ENCODE data around the gene CDK5RAP3.
"Not testable (repeated sequence)": the region's sequence is repeated elsewhere in the genome, so short reads cannot be mapped to it uniquely, and the experiment has no call there.

The CDK5RAP3 gene

DNA sequence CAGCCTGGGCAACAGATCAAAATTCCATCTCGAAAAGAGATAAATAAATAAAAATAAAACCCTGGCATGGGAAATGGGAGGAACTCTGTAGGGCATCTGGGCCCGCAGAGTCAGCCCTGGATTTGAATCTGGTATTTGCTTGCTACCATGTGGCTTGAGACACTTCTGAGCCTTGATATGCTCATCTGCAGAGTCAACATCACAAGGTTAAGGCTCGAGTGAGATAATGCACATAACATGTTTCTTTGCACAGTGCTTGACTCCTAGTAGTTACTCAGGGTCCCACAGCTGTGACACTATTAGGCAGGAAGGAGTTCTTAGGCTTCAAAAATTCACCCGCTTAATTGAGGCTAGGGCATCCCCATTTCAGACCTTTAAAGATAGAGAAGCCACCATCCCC lies 21.3 kb downstream of the CDK5RAP3 start:
- Histone ChIP-seq H3K4me1 (ENCODE audit: control insufficient read depth, insufficient read depth, low read length) (peaks cover 50% of the 10 kb centered on the region), H3K27me3 (ENCODE audit: control insufficient read depth, insufficient read depth, low read length) (no peaks in the 10 kb centered on the region), H3K9ac (ENCODE audit: low read length) (no peak overlapping the region), H3K36me3 (ENCODE audit: control insufficient read depth, insufficient read depth, low read length) (no peaks in the 10 kb centered on the region), H3K27ac (ENCODE audit: low read depth, low read length) (no peak overlapping the region), H3K4me3 (ENCODE audit: low read depth, low read length) (no peak overlapping the region), H3K9me3 (ENCODE audit: control insufficient read depth, insufficient read depth, low read depth, low read length) (no peaks in the 10 kb centered on the region)

DNA sequence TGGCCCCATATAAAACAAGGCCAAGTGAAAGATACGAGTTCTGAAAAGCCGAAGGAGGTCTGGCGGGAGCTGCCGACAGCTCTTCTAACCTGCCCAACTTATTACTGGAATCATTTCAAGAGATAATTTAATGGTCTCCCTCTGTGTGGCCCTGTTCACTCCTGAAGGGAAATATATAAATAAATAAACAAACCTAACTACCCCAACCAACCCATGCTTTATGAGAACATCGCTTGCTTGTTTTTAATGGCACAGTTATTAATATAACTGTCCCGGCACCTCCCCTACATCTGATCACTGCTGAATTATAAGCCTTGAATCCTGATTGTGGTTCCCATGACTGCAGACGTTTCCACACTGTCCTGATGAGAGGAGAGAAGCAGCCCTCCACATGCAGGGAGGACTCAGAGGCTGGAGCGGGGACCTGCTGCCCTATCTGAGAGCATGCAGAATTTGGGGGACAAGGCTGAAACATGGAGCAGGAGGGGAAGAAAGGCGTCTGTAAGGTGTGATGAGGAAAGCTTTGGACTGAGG lies 22.2 kb downstream of the CDK5RAP3 start:
- Histone ChIP-seq H3K36me3 (ENCODE audit: control insufficient read depth, insufficient read depth, low read length) (no peaks in the 10 kb centered on the region), H3K9ac (ENCODE audit: low read length) (no peak overlapping the region), H3K9me3 (ENCODE audit: control insufficient read depth, insufficient read depth, low read depth, low read length) (no peaks in the 10 kb centered on the region), H3K4me1 (ENCODE audit: control insufficient read depth, insufficient read depth, low read length) (peaks cover 41% of the 10 kb centered on the region), H3K27me3 (ENCODE audit: control insufficient read depth, insufficient read depth, low read length) (no peaks in the 10 kb centered on the region), H3K4me3 (ENCODE audit: low read depth, low read length) (no peak overlapping the region), H3K27ac (ENCODE audit: low read depth, low read length) (no peak overlapping the region)

DNA sequence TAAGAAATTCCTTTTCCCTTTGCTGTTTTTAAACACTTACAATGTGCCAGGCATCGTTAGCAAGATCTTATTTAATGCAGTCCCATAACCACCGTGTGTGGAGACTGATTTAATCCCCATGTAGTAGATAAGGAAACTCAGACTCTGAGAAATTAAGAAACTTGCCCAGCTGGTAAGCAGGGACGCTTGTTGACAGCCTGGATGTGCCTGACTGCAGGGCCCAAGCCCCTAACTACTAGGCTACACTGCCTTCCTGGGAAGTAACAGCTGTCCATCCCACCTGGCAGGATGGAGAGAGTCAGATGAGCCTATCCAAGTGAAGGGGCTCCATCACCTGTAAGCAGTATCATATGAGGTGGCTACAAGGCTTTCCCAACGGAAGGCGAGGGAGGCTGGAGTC lies 23.1 kb downstream of the CDK5RAP3 start:
- Histone ChIP-seq H3K9me3 (ENCODE audit: control insufficient read depth, insufficient read depth, low read depth, low read length) (no peaks in the 10 kb centered on the region), H3K4me3 (ENCODE audit: low read depth, low read length) (no peak overlapping the region), H3K27me3 (ENCODE audit: control insufficient read depth, insufficient read depth, low read length) (no peaks in the 10 kb centered on the region), H3K27ac (ENCODE audit: low read depth, low read length) (no peak overlapping the region), H3K36me3 (ENCODE audit: control insufficient read depth, insufficient read depth, low read length) (no peaks in the 10 kb centered on the region), H3K9ac (ENCODE audit: low read length) (no peak overlapping the region), H3K4me1 (ENCODE audit: control insufficient read depth, insufficient read depth, low read length) (peaks cover 41% of the 10 kb centered on the region)

DNA sequence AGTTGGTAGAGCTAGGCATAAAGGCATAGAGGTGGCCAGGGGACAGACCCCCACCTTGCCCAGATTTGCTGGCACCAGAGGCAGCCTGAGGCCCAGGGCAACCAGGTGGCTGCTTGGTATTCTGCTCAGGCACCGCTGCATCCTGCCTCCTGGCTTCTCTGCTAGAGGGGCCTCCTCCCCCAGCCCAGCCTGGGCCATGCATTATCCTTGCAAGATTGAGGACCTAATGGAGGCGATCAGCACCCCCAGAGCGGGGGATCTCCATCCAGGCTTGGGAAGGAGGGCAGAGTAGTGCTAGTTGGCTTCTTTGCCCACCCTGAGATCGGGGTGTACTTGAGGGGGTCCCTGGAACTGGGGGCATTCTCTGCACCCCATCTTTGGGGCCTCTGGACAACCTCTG lies 23.8 kb downstream of the CDK5RAP3 start:
- H3K27me3 ChIP-seq (ENCODE audit: control insufficient read depth, insufficient read depth, low read length) = no peaks in the 10 kb centered on the region
- no peak overlapping the region for H3K27ac ChIP-seq (ENCODE audit: low read depth, low read length)
- H3K9me3 ChIP-seq (ENCODE audit: control insufficient read depth, insufficient read depth, low read depth, low read length) = no peaks in the 10 kb centered on the region
- no peaks in the 10 kb centered on the region for H3K36me3 ChIP-seq (ENCODE audit: control insufficient read depth, insufficient read depth, low read length)
- H3K4me1 ChIP-seq (ENCODE audit: control insufficient read depth, insufficient read depth, low read length) = peaks cover 41% of the 10 kb centered on the region
- H3K4me3 ChIP-seq (ENCODE audit: low read depth, low read length) = no peak overlapping the region
- no peak overlapping the region for H3K9ac ChIP-seq (ENCODE audit: low read length)

DNA sequence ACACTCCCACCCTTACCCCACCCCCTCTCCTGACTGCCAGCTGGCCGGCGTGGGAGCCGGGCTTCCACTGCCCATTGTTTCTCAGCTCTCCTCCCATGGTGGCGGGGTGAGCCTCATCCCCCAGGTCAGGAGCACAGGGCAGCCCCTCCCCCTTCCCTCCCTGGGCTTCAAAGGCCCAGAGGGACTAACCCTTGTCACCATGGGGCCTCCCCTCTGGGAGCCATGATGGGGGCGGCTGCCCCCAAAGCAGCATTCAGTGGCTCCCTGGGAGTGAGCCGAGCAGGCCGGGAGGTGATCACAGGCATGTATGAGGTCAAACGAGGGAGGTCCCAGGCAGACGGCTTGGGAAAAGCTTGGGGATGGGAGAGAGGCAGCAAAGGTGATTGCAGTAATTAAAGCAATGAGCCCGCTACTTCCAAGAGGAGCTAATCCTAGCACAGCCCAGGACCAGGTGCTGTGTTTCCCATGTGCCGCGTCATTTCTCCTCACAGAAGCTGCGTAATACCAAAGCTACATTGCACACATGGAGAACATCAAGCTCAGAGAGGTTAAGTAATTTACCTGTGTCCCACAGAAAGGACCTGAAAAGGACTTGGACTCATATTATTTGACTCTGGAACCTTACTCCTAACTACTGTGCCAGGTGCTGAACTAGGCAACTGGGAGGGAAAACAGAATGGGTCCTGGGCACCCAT lies 24.5 kb downstream of the CDK5RAP3 start:
- no peaks in the 10 kb centered on the region for H3K9me3 ChIP-seq (ENCODE audit: control insufficient read depth, insufficient read depth, low read depth, low read length)
- no peaks in the 10 kb centered on the region for H3K36me3 ChIP-seq (ENCODE audit: control insufficient read depth, insufficient read depth, low read length)
- H3K27ac ChIP-seq (ENCODE audit: low read depth, low read length) = no peak overlapping the region
- H3K27me3 ChIP-seq (ENCODE audit: control insufficient read depth, insufficient read depth, low read length) = no peaks in the 10 kb centered on the region
- H3K4me1 ChIP-seq (ENCODE audit: control insufficient read depth, insufficient read depth, low read length) = peaks cover 46% of the 10 kb centered on the region
- no peak overlapping the region for H3K9ac ChIP-seq (ENCODE audit: low read length)
- no peak overlapping the region for H3K4me3 ChIP-seq (ENCODE audit: low read depth, low read length)

DNA sequence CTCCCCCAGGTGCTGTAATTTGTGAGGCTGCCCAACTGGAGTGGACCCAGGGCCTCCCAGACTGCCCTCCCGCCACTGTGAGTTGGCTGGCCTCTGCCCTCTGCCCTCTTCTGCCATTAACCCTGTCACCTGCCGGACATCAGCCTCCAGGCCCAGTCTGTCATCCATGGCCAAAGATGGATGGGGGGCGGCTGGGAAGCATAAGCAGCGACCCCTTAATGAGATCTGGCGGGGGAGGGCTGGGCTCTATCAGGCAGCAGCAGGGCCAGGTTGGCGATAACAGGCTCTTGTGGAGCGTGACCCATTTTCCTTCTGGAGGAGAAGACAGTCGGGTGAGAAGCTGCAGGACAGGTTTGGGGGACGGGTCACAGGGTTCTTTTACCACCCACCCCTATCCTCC lies 25.3 kb downstream of the CDK5RAP3 start:
- no peak overlapping the region for H3K27ac ChIP-seq (ENCODE audit: low read depth, low read length)
- H3K4me3 ChIP-seq (ENCODE audit: low read depth, low read length) = no peak overlapping the region
- peaks cover 38% of the 10 kb centered on the region for H3K4me1 ChIP-seq (ENCODE audit: control insufficient read depth, insufficient read depth, low read length)

DNA sequence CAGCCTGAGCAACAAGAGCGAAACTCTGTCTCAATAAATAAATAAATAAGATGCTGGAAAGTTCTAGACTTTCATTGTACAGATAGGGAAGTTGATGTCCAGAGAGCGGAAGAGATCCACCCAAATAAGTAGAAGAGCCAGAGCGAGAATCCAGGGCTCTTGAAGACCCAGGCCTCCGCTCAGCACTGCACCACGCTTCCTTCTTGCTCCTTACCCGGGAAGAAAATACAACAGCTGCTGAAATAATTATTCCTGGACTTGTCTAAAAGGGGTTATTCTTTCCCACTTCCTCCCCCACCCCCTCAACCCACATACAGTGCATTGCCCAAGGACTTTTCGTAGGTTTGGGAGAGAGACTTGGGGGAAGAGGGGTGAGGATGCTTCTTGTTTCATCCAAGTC lies 26.7 kb downstream of the CDK5RAP3 start:
- peaks cover 32% of the 10 kb centered on the region for H3K4me1 ChIP-seq (ENCODE audit: control insufficient read depth, insufficient read depth, low read length)
- no peaks in the 10 kb centered on the region for H3K9me3 ChIP-seq (ENCODE audit: control insufficient read depth, insufficient read depth, low read depth, low read length)
- no peak overlapping the region for H3K27ac ChIP-seq (ENCODE audit: low read depth, low read length)

More for the DNA sequence above, 25.3 kb downstream of the CDK5RAP3 start:
- Histone ChIP-seq H3K36me3 (ENCODE audit: control insufficient read depth, insufficient read depth, low read length) (no peaks in the 10 kb centered on the region), H3K27me3 (ENCODE audit: control insufficient read depth, insufficient read depth, low read length) (no peaks in the 10 kb centered on the region), H3K9me3 (ENCODE audit: control insufficient read depth, insufficient read depth, low read depth, low read length) (no peaks in the 10 kb centered on the region), H3K9ac (ENCODE audit: low read length) (no peak overlapping the region)

DNA sequence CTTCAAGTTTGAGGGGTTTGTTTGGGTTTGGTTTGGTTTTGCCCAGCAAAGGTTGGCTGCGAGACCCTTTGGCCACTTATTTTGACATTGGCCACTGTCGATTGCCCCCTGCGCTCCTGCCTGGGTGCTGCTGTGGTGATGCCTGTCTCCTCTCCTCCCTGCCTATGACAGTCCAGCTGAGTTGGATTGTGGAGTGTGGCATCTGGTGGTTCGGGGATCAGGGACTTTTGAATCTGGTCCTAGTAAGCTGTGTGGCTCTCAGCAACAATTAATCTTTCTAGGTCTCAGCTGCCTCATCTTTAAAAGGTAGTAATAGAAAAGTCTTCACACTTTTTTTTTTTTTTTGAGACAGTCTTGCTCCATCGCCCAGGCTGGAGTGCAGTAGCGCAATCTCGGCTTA lies 27.1 kb downstream of the CDK5RAP3 start:
- no peaks in the 10 kb centered on the region for H3K27me3 ChIP-seq (ENCODE audit: control insufficient read depth, insufficient read depth, low read length)
- H3K36me3 ChIP-seq (ENCODE audit: control insufficient read depth, insufficient read depth, low read length) = no peaks in the 10 kb centered on the region
- no peak overlapping the region for H3K4me3 ChIP-seq (ENCODE audit: low read depth, low read length)
- H3K4me1 ChIP-seq (ENCODE audit: control insufficient read depth, insufficient read depth, low read length) = peaks cover 37% of the 10 kb centered on the region
- H3K9me3 ChIP-seq (ENCODE audit: control insufficient read depth, insufficient read depth, low read depth, low read length) = no peaks in the 10 kb centered on the region
- no peak overlapping the region for H3K27ac ChIP-seq (ENCODE audit: low read depth, low read length)
- no peak overlapping the region for H3K9ac ChIP-seq (ENCODE audit: low read length)

More for the DNA sequence above, 26.7 kb downstream of the CDK5RAP3 start:
- Histone ChIP-seq H3K4me3 (ENCODE audit: low read depth, low read length) (no peak overlapping the region), H3K27me3 (ENCODE audit: control insufficient read depth, insufficient read depth, low read length) (no peaks in the 10 kb centered on the region), H3K36me3 (ENCODE audit: control insufficient read depth, insufficient read depth, low read length) (no peaks in the 10 kb centered on the region), H3K9ac (ENCODE audit: low read length) (no peak overlapping the region)

DNA sequence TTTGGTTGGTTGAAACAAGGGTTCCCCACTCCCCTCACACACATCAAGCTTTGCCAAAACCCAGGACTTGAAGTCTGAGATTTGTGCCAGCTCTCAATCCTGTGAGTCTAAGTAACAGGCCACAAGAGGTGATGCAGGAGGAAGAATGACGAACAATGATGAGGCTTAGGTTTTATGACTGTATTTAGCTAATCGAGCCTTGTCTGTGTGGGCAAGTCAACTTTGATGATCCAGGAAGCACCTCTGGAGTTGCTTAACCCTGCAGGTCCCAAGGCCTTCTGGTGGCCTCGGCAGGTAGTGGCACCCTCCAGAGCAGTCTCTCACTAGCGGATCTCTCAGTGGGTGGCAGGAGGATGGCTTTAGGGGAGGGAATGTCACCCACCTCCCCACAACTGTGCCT lies 28.7 kb downstream of the CDK5RAP3 start:
- peaks cover 47% of the 10 kb centered on the region for H3K4me1 ChIP-seq (ENCODE audit: control insufficient read depth, insufficient read depth, low read length)
- no peak overlapping the region for H3K4me3 ChIP-seq (ENCODE audit: low read depth, low read length)
- H3K9ac ChIP-seq (ENCODE audit: low read length) = no peak overlapping the region
- no peaks in the 10 kb centered on the region for H3K9me3 ChIP-seq (ENCODE audit: control insufficient read depth, insufficient read depth, low read depth, low read length)
- no peak overlapping the region for H3K27ac ChIP-seq (ENCODE audit: low read depth, low read length)
- no peaks in the 10 kb centered on the region for H3K36me3 ChIP-seq (ENCODE audit: control insufficient read depth, insufficient read depth, low read length)
- no peaks in the 10 kb centered on the region for H3K27me3 ChIP-seq (ENCODE audit: control insufficient read depth, insufficient read depth, low read length)

DNA sequence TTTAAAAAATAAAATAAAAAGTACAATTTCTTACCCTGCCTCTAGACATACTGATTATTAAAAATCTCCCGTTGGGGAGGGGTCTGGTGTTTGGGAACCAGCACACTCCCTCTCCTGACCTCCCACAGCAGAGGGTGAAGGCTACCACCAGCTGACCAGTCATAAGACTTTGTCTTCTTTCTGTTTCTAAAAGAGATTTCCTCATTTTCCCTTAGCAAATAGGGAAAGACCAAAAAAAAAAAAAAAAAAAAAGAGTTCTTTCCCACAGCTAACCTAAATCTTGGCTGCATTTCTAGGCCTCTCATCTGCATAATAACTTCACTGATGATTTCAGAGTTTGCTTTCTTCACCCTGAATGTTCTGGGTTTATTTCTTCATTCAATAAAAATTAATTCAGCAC lies 30.3 kb downstream of the CDK5RAP3 start:
- Histone ChIP-seq H3K4me1 (ENCODE audit: control insufficient read depth, insufficient read depth, low read length) (peaks cover 43% of the 10 kb centered on the region), H3K9me3 (ENCODE audit: control insufficient read depth, insufficient read depth, low read depth, low read length) (no peaks in the 10 kb centered on the region), H3K27me3 (ENCODE audit: control insufficient read depth, insufficient read depth, low read length) (no peaks in the 10 kb centered on the region), H3K4me3 (ENCODE audit: low read depth, low read length) (no peak overlapping the region), H3K9ac (ENCODE audit: low read length) (no peak overlapping the region), H3K36me3 (ENCODE audit: control insufficient read depth, insufficient read depth, low read length) (no peaks in the 10 kb centered on the region), H3K27ac (ENCODE audit: low read depth, low read length) (no peak overlapping the region)

DNA sequence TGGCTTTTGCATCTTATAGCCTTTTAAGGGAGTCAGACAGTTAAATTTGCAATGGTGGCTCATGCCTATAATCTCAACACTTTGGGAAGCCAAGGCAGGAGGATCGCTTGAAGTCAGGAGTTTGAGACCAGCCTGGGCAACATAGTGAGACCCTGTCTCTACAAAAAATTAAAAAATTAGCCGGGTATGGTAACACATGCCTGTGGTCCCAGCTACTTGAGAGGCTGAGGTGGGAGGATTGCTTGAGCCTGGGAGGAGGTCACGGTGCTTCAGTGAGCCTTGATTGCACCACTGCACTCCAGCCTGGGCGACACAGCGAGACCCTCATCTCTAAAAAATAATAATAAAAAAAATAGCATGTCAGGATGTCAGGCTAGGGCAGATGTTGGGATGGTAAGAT lies 30.7 kb downstream of the CDK5RAP3 start:
- H3K4me3 ChIP-seq (ENCODE audit: low read depth, low read length); H3K27ac ChIP-seq (ENCODE audit: low read depth, low read length); H3K9ac ChIP-seq (ENCODE audit: low read length); H3K27me3 ChIP-seq (ENCODE audit: control insufficient read depth, insufficient read depth, low read length); H3K36me3 ChIP-seq (ENCODE audit: control insufficient read depth, insufficient read depth, low read length); H3K9me3 ChIP-seq (ENCODE audit: control insufficient read depth, insufficient read depth, low read depth, low read length): not testable (repeated sequence)
- H3K4me1 ChIP-seq (ENCODE audit: control insufficient read depth, insufficient read depth, low read length) = peaks cover 44% of the 10 kb centered on the region
